GM23338 (cell line): ENCODE measurements around the gene PCIF1.

ENCODE experiments used
- EZH2 ChIP-seq: fragments of 200-600 bp; sonication (generic); IDR thresholded peaks from one replicate; pipeline ENCODE4 v1.8.0; 2017; ENCODE audit warnings: antibody characterized with exemption, mild to moderate bottlenecking, low read depth; ENCODE audit not compliant: unreplicated experiment
- EZH2phosphoT487 ChIP-seq: fragments of 200-600 bp; sonication (generic); IDR thresholded peaks from one replicate; pipeline ENCODE4 v1.8.1; 2018; ENCODE audit warnings: antibody characterized with exemption; ENCODE audit not compliant: unreplicated experiment
- JUNB ChIP-seq: IDR thresholded peaks from one replicate; pipeline ENCODE4 v1.6.1; 2016; ENCODE audit warnings: antibody characterized with exemption; ENCODE audit not compliant: unreplicated experiment
- POLR2AphosphoS5 ChIP-seq: IDR thresholded peaks from 2 replicates; pipeline ENCODE4 v1.6.1; 2016; ENCODE audit warnings: antibody characterized with exemption, low read depth
- TF ChIP-seq, protein P1 (sequence below), 2 experiments: fragments of 200-600 bp in 1 of 2; sonication (generic) in 1 of 2; conservative IDR thresholded peaks; 2 replicates each; pipeline versions ENCODE4 v1.5.1 to v1.6.1; 2016 to 2017; ENCODE audit warnings: antibody characterized with exemption in 2 of 2, low read depth in 2 of 2, mild to moderate bottlenecking in 2 of 2, moderate library complexity in 1 of 2
- TF ChIP-seq, protein P2 (sequence below): IDR thresholded peaks from 2 replicates; pipeline ENCODE4 v1.6.1; 2016; ENCODE audit warnings: antibody characterized with exemption
- TF ChIP-seq, protein P3 (sequence below): IDR thresholded peaks from one replicate; pipeline ENCODE4 v1.6.1; 2018; ENCODE audit warnings: antibody characterized with exemption; ENCODE audit not compliant: unreplicated experiment

DNA sequence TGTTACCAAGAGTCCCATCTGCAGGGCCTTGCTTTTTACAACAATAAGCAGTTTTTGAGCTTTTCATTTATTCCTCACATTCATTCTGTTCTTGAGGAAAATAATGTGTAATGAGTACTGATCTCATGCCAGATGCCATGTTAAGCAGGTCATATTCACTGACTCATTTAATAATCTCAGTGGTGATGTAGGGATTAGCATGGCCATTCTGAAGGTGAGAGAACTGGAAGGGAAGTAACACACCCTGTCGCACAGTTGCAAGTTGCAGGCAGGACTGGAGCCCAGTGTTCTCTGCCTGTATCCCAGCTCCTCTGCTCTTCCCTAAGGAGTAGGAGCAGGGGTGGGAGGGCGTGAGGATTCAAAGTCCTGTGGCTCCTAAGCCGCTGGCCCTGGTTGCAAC, 5.6 kb downstream of the PCIF1 start:
- TF ChIP-seq JUNB (no peak), POLR2AphosphoS5 (no peak), EZH2phosphoT487 (no peak), EZH2 (no peak)
- TF ChIP-seq, protein P1, sequence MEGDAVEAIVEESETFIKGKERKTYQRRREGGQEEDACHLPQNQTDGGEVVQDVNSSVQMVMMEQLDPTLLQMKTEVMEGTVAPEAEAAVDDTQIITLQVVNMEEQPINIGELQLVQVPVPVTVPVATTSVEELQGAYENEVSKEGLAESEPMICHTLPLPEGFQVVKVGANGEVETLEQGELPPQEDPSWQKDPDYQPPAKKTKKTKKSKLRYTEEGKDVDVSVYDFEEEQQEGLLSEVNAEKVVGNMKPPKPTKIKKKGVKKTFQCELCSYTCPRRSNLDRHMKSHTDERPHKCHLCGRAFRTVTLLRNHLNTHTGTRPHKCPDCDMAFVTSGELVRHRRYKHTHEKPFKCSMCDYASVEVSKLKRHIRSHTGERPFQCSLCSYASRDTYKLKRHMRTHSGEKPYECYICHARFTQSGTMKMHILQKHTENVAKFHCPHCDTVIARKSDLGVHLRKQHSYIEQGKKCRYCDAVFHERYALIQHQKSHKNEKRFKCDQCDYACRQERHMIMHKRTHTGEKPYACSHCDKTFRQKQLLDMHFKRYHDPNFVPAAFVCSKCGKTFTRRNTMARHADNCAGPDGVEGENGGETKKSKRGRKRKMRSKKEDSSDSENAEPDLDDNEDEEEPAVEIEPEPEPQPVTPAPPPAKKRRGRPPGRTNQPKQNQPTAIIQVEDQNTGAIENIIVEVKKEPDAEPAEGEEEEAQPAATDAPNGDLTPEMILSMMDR (conservative IDR thresholded peaks at IDR 0.05; ENCODE audit: low read depth in 2 of 2), result no peak
- TF ChIP-seq, protein P2, sequence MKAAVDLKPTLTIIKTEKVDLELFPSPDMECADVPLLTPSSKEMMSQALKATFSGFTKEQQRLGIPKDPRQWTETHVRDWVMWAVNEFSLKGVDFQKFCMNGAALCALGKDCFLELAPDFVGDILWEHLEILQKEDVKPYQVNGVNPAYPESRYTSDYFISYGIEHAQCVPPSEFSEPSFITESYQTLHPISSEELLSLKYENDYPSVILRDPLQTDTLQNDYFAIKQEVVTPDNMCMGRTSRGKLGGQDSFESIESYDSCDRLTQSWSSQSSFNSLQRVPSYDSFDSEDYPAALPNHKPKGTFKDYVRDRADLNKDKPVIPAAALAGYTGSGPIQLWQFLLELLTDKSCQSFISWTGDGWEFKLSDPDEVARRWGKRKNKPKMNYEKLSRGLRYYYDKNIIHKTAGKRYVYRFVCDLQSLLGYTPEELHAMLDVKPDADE, result no peak
- TF ChIP-seq, protein P3, sequence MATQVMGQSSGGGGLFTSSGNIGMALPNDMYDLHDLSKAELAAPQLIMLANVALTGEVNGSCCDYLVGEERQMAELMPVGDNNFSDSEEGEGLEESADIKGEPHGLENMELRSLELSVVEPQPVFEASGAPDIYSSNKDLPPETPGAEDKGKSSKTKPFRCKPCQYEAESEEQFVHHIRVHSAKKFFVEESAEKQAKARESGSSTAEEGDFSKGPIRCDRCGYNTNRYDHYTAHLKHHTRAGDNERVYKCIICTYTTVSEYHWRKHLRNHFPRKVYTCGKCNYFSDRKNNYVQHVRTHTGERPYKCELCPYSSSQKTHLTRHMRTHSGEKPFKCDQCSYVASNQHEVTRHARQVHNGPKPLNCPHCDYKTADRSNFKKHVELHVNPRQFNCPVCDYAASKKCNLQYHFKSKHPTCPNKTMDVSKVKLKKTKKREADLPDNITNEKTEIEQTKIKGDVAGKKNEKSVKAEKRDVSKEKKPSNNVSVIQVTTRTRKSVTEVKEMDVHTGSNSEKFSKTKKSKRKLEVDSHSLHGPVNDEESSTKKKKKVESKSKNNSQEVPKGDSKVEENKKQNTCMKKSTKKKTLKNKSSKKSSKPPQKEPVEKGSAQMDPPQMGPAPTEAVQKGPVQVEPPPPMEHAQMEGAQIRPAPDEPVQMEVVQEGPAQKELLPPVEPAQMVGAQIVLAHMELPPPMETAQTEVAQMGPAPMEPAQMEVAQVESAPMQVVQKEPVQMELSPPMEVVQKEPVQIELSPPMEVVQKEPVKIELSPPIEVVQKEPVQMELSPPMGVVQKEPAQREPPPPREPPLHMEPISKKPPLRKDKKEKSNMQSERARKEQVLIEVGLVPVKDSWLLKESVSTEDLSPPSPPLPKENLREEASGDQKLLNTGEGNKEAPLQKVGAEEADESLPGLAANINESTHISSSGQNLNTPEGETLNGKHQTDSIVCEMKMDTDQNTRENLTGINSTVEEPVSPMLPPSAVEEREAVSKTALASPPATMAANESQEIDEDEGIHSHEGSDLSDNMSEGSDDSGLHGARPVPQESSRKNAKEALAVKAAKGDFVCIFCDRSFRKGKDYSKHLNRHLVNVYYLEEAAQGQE, result no peak
